HEK293 (cell line): Measurements from ENCODE around the gene CD151.

Experiments used
- CTCF ChIA-PET: fragments of 350-600 bp; formaldehyde crosslinking; extraction: SDS; loops from one replicate; lab custom pipeline; 2021; ENCODE audit warnings: antibody characterized with exemption; lab: Yijun Ruan, JAX
- POLR2A ChIA-PET: fragments of 300-600 bp; formaldehyde crosslinking; extraction: SDS; loops from one replicate; lab custom pipeline; 2020; ENCODE audit warnings: antibody characterized with exemption, inconsistent platforms; lab: Yijun Ruan, JAX
- H3K27ac ChIP-seq: fragments of 200-500 bp; sonication (Bioruptor generic); 2 replicates; pipeline ENCODE4 v1.5.1; 2014; ENCODE audit warnings: low read depth, low read length, control low read depth, inconsistent platforms; ENCODE audit errors: extremely low read depth
- H3K36me3 ChIP-seq, 2 experiments: fragments of 200-500 bp in 1 of 2; sonication (Bioruptor generic) in 1 of 2; 1 replicate in 1 of 2; 2 replicates in 1 of 2; pipeline ENCODE4 v1.5.1; 2014 to 2017; ENCODE audit warnings: inconsistent platforms in 2 of 2, low read length in 2 of 2; ENCODE audit not compliant: control insufficient read depth in 2 of 2, insufficient read depth in 1 of 2
- H3K4me1 ChIP-seq: fragments of 200-500 bp; sonication (Bioruptor generic); 2 replicates; pipeline ENCODE4 v1.5.1; 2014; ENCODE audit warnings: mild to moderate bottlenecking, low read length, inconsistent platforms; ENCODE audit not compliant: control insufficient read depth, insufficient read depth
- H3K4me3 ChIP-seq: 2 replicates; pipeline ENCODE4 v1.5.1; 2011; ENCODE audit warnings: low read depth, mild to moderate bottlenecking, control low read depth, low read length, moderate library complexity
- H3K9me3 ChIP-seq: fragments of 200-500 bp; sonication (Bioruptor generic); 2 replicates; pipeline ENCODE4 v1.5.1; 2014; ENCODE audit warnings: low read depth, low read length, inconsistent platforms; ENCODE audit not compliant: control insufficient read depth, insufficient read depth
- BCL11B ChIP-seq: fragments of 450-650 bp; formaldehyde crosslinking; IDR thresholded peaks from 2 replicates; pipeline ENCODE4 v1.5.1; 2016; ENCODE audit warnings: low read depth, missing biosample characterization, missing genetic modification characterization
- GLIS2 ChIP-seq: fragments of 450-650 bp; formaldehyde crosslinking; IDR thresholded peaks from 2 replicates; pipeline ENCODE4 v1.5.1; 2016; ENCODE audit warnings: missing biosample characterization, missing genetic modification characterization
- KLF1 ChIP-seq: fragments of 450-650 bp; formaldehyde crosslinking; IDR thresholded peaks from 2 replicates; pipeline ENCODE4 v1.5.1; 2016; ENCODE audit warnings: missing biosample characterization, missing genetic modification characterization
- KLF10 ChIP-seq: fragments of 450-650 bp; IDR thresholded peaks from 2 replicates; pipeline ENCODE4 v1.5.1; 2018; ENCODE audit warnings: missing biosample characterization, mild to moderate bottlenecking, missing genetic modification characterization
- KLF9 ChIP-seq: fragments of 450-650 bp; formaldehyde crosslinking; IDR thresholded peaks from 2 replicates; pipeline ENCODE4 v1.5.1; 2016; ENCODE audit warnings: missing biosample characterization, missing genetic modification characterization, low read depth
- MZF1 ChIP-seq: fragments of 450-650 bp; formaldehyde crosslinking; IDR thresholded peaks from 2 replicates; pipeline ENCODE4 v1.5.1; 2017; ENCODE audit warnings: missing biosample characterization, missing genetic modification characterization, borderline replicate concordance
- REPIN1 ChIP-seq: fragments of 450-650 bp; formaldehyde crosslinking; IDR thresholded peaks from 2 replicates; pipeline ENCODE4 v1.5.1; 2017; ENCODE audit warnings: missing biosample characterization, missing genetic modification characterization, low read depth
- SP2 ChIP-seq: fragments of 450-650 bp; formaldehyde crosslinking; IDR thresholded peaks from 2 replicates; pipeline ENCODE4 v1.5.1; 2016; ENCODE audit warnings: missing biosample characterization, missing genetic modification characterization
- ZBTB20 ChIP-seq: fragments of 450-650 bp; formaldehyde crosslinking; IDR thresholded peaks from 2 replicates; pipeline ENCODE4 v1.5.1; 2016; ENCODE audit warnings: missing biosample characterization, missing genetic modification characterization
- ZBTB48 ChIP-seq: fragments of 450-650 bp; formaldehyde crosslinking; IDR thresholded peaks from 2 replicates; pipeline ENCODE4 v1.5.1; 2016; ENCODE audit warnings: missing biosample characterization, missing genetic modification characterization
- ZFHX2 ChIP-seq: fragments of 450-650 bp; formaldehyde crosslinking; conservative IDR thresholded peaks from 2 replicates; pipeline ENCODE4 v1.5.1; 2016; ENCODE audit warnings: missing biosample characterization, missing genetic modification characterization
- ZNF121 ChIP-seq: fragments of 450-650 bp; formaldehyde crosslinking; IDR thresholded peaks from 2 replicates; pipeline ENCODE4 v1.5.1; 2016; ENCODE audit warnings: missing biosample characterization, missing genetic modification characterization
- ZNF16 ChIP-seq: fragments of 450-650 bp; formaldehyde crosslinking; IDR thresholded peaks from 2 replicates; pipeline ENCODE4 v1.5.1; 2016; ENCODE audit warnings: low read depth, missing biosample characterization, missing genetic modification characterization
- ZNF221 ChIP-seq: fragments of 450-650 bp; formaldehyde crosslinking; IDR thresholded peaks from 2 replicates; pipeline ENCODE4 v1.5.1; 2017; ENCODE audit warnings: missing biosample characterization, missing genetic modification characterization, borderline replicate concordance
- ZNF394 ChIP-seq: fragments of 450-650 bp; formaldehyde crosslinking; IDR thresholded peaks from 2 replicates; pipeline ENCODE4 v1.5.1; 2016; ENCODE audit warnings: missing biosample characterization, missing genetic modification characterization, mild to moderate bottlenecking, moderate library complexity, borderline replicate concordance
- ZNF423 ChIP-seq: fragments of 450-650 bp; formaldehyde crosslinking; IDR thresholded peaks from 2 replicates; pipeline ENCODE4 v1.5.1; 2016; ENCODE audit warnings: missing biosample characterization, missing genetic modification characterization
- ZNF530 ChIP-seq: fragments of 450-650 bp; formaldehyde crosslinking; IDR thresholded peaks from 2 replicates; pipeline ENCODE4 v1.5.1; 2016; ENCODE audit warnings: low read depth, missing biosample characterization, missing genetic modification characterization
- ZNF558 ChIP-seq: fragments of 450-650 bp; formaldehyde crosslinking; IDR thresholded peaks from 2 replicates; pipeline ENCODE4 v1.5.1; 2016; ENCODE audit warnings: missing biosample characterization, missing genetic modification characterization
- ZNF610 ChIP-seq: fragments of 450-650 bp; formaldehyde crosslinking; IDR thresholded peaks from 2 replicates; pipeline ENCODE4 v1.5.1; 2016; ENCODE audit warnings: missing biosample characterization, missing genetic modification characterization, borderline replicate concordance
- ZNF624 ChIP-seq: fragments of 450-650 bp; formaldehyde crosslinking; IDR thresholded peaks from 2 replicates; pipeline ENCODE4 v1.5.1; 2017; ENCODE audit warnings: missing biosample characterization, missing genetic modification characterization
- ZNF707 ChIP-seq: fragments of 450-650 bp; formaldehyde crosslinking; IDR thresholded peaks from 2 replicates; pipeline ENCODE4 v1.5.1; 2016; ENCODE audit warnings: missing biosample characterization, missing genetic modification characterization
- ZNF768 ChIP-seq: fragments of 450-650 bp; formaldehyde crosslinking; IDR thresholded peaks from 2 replicates; pipeline ENCODE4 v1.5.1; 2018; ENCODE audit warnings: missing biosample characterization, mild to moderate bottlenecking, missing genetic modification characterization
- ZNF777 ChIP-seq: fragments of 450-650 bp; formaldehyde crosslinking; IDR thresholded peaks from 2 replicates; pipeline ENCODE4 v1.5.1; 2017; ENCODE audit warnings: missing biosample characterization, missing genetic modification characterization, borderline replicate concordance
- ZNF843 ChIP-seq: fragments of 450-650 bp; formaldehyde crosslinking; IDR thresholded peaks from 2 replicates; pipeline ENCODE4 v1.5.1; 2016; ENCODE audit warnings: missing biosample characterization, missing genetic modification characterization
- ZSCAN30 ChIP-seq: fragments of 450-650 bp; IDR thresholded peaks from 2 replicates; pipeline ENCODE4 v1.5.1; 2018; ENCODE audit warnings: missing biosample characterization, mild to moderate bottlenecking, missing genetic modification characterization, moderate library complexity
- TF ChIP-seq, protein P1 (sequence below): fragments of 450-650 bp; formaldehyde crosslinking; conservative IDR thresholded peaks from 2 replicates; pipeline ENCODE4 v1.5.1; 2016; ENCODE audit warnings: low read depth, missing biosample characterization, missing genetic modification characterization
- TF ChIP-seq, protein P2 (sequence below): fragments of 450-650 bp; formaldehyde crosslinking; IDR thresholded peaks from 2 replicates; pipeline ENCODE4 v1.5.1; 2016; ENCODE audit warnings: missing biosample characterization, missing genetic modification characterization

Gene CD151

DNA sequence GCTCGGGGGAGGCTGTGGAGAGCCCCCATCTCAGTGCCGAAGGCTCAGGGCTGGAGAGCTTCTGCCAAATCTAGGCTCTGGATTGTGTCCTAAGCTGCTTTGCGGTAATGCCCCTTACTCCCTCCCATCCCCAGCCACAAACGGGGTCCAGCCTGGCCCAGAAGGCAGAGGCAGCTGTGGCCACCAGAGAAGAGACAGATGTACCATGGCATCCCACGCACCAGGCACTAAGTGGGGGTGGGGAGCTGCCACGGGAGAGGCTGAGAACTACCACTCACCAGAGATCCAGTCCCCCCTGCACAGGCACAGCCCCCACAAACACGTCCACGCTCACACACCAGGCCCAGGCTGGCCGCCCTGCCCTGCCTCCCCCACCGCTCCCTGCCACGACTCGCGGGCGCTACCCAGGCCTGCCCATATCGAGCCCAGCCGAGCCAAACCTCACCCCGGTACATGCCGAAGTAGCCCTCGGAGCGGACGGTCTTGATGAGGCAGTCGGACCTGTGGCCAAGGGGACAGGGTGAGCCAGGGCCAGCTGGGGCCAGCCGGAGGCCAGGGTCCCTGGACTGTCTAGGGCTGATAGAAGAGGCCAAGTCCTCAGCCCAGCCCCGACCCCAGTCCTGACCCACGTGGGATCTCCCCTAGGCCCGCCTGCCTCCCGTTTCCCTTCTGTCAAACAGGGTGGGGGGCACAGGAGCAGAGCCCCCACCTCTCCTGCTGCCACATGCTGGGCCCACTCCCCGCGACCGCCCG is 38.6 kb upstream of the CD151 start:
- CTCF ChIA-PET: no interaction called here
- H3K4me1 ChIP-seq: peaks cover 6% of the 10 kb centered on the region
- H3K4me3 ChIP-seq: no peak overlapping the region
- peaks cover 0 to 37% of the 10 kb centered on the region in 2 experiments; a peak in 1 of 3 replicates for H3K36me3 ChIP-seq
- POLR2A ChIA-PET: interaction anchor here (0.9 kb wide), 1 partner anchor 11 kb away, joined by 4 read pairs; no protein-coding TSS in a partner anchor
- TF ChIP-seq ZFHX2 (tag by site-specific recombination) (peak; percentile 30), KLF9 (tag by site-specific recombination) (no peak)
- H3K27ac ChIP-seq: no peak overlapping the region
- H3K9me3 ChIP-seq: no peaks in the 10 kb centered on the region

DNA sequence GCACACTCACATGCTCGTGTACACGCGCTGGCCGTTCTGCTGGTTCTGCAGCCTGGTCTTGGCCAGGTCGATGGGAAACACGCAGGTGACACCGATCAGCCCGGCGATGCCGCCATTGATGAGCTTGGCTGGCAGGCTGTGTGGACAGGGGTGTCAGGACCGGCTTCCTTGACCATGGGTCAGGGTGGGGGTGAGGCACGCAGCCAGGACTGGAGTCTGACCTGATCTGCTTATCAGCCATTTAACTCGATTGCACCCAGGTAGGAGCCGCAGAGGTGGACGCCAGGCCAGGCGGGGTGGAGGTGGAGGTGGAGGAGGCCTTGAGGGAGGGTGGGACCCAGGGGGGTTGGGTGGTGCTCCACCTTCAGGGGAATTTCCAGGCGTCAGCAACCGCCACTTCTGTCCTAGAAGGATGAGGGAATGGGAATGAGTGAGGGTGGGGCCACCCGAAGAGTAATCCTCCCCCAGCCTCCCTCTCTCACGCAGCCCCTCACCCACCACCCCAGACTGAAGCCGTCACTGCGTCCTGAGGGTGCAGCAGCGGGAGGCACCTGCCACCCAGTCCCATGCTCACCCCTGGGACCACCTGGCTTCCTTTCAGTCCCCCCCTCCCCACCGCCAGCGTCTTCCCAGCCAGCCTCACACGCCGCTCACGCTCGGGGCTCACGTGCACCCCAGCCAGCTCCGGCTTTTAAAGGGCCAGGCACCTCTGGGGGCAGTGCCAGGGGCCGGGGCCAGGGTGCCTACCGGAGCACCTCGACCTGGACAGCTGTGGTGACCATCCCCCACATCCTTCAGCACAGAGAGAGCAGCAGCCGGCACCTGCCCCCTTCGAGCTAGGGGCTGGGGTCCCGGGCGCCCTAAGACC is 37.8 kb upstream of the CD151 start:
- H3K4me1 ChIP-seq: peaks cover 6% of the 10 kb centered on the region
- CTCF ChIA-PET: interaction anchor here (0.7 kb wide), 1 partner anchor 67 kb away, joined by 4 read pairs; no protein-coding TSS in a partner anchor
- H3K27ac ChIP-seq: no peak overlapping the region
- H3K9me3 ChIP-seq: no peaks in the 10 kb centered on the region
- H3K36me3 ChIP-seq: peaks cover 0 to 45% of the 10 kb centered on the region in 2 experiments; a peak in 1 of 3 replicates
- H3K4me3 ChIP-seq: no peak overlapping the region; the same call in 1 of the 2 replicates
- POLR2A ChIA-PET: interaction anchor here (0.5 to 1.7 kb wide), 4 partner anchors 17 to 71 kb away, joined by 3 to 4 read pairs (median 3); partner anchors contain the start of gene PNPLA2
- TF ChIP-seq, protein P1, sequence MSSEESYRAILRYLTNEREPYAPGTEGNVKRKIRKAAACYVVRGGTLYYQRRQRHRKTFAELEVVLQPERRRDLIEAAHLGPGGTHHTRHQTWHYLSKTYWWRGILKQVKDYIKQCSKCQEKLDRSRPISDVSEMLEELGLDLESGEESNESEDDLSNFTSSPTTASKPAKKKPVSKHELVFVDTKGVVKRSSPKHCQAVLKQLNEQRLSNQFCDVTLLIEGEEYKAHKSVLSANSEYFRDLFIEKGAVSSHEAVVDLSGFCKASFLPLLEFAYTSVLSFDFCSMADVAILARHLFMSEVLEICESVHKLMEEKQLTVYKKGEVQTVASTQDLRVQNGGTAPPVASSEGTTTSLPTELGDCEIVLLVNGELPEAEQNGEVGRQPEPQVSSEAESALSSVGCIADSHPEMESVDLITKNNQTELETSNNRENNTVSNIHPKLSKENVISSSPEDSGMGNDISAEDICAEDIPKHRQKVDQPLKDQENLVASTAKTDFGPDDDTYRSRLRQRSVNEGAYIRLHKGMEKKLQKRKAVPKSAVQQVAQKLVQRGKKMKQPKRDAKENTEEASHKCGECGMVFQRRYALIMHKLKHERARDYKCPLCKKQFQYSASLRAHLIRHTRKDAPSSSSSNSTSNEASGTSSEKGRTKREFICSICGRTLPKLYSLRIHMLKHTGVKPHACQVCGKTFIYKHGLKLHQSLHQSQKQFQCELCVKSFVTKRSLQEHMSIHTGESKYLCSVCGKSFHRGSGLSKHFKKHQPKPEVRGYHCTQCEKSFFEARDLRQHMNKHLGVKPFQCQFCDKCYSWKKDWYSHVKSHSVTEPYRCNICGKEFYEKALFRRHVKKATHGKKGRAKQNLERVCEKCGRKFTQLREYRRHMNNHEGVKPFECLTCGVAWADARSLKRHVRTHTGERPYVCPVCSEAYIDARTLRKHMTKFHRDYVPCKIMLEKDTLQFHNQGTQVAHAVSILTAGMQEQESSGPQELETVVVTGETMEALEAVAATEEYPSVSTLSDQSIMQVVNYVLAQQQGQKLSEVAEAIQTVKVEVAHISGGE (tag by site-specific recombination): no peak
- TF ChIP-seq REPIN1 (tag by site-specific recombination): no peak
- no peak for TF ChIP-seq ZNF843
- TF ChIP-seq BCL11B (tag by site-specific recombination): 0 out of 2 replicates have a peak, but pooled peaks have one; percentile 19
- no peak for TF ChIP-seq ZNF221 (tag by site-specific recombination)
- no peak for TF ChIP-seq KLF10 (tag by site-specific recombination)
- no peak for TF ChIP-seq SP2 (tag by site-specific recombination)
- no peak for TF ChIP-seq ZNF16 (tag by site-specific recombination)
- no peak for TF ChIP-seq ZNF624 (tag by site-specific recombination)
- TF ChIP-seq ZNF707 (tag by site-specific recombination): no peak
- TF ChIP-seq MZF1 (tag by site-specific recombination): no peak
- TF ChIP-seq ZNF777 (tag by site-specific recombination): no peak
- TF ChIP-seq ZNF768: no peak
- no peak; the same call in 1 of the 2 replicates for TF ChIP-seq GLIS2 (tag by site-specific recombination)
- TF ChIP-seq ZBTB20 (tag by site-specific recombination): no peak
- TF ChIP-seq ZNF530 (tag by site-specific recombination): no peak
- TF ChIP-seq ZNF394 (tag by site-specific recombination): no peak
- TF ChIP-seq, protein P2, sequence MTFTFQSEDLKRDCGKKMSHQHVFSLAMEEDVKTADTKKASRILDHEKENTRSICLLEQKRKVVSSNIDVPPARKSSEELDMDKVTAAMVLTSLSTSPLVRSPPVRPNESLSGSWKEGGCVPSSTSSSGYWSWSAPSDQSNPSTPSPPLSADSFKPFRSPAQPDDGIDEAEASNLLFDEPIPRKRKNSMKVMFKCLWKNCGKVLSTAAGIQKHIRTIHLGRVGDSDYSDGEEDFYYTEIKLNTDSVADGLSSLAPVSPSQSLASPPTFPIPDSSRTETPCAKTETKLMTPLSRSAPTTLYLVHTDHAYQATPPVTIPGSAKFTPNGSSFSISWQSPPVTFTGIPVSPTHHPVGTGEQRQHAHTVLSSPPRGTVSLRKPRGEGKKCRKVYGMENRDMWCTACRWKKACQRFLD (tag by site-specific recombination): no peak
- TF ChIP-seq ZBTB48: peak; percentile 25; the same call in 1 of the 2 replicates
- TF ChIP-seq ZNF121 (tag by site-specific recombination): no peak
- no peak for TF ChIP-seq ZNF610 (tag by site-specific recombination)
- TF ChIP-seq ZNF558 (tag by site-specific recombination): no peak
- TF ChIP-seq ZNF423: peak; percentile 32; the same call in 1 of the 2 replicates
- no peak for TF ChIP-seq ZSCAN30 (tag by site-specific recombination)
- TF ChIP-seq KLF1 (tag by site-specific recombination): peak; percentile 51
